IMR-90 (cell line): ENCODE data around the gene PYDC2. TPM values are rescaled to one million over a fixed set of nuclear protein-coding genes. Genes with fewer than 3 reads are reported as not detected.

Source experiments
- ATAC-seq: fragments of 200-7000 bp; cut with Tn5 transposase; 2 replicates; pipeline ENCODE4 v1.9.1; 2020; ENCODE audit warnings: low read depth, mild to moderate bottlenecking, moderate library complexity
- BruUV-seq: library from RNA; stranded (reverse); fragments of 400-500 nt; replicated peaks from 2 replicates; lab custom pipeline; 2021; lab: Mats Ljungman, UMichigan
- CTCF ChIA-PET: fragments of 300-600 bp; formaldehyde crosslinking; extraction: SDS; loops from one replicate; lab custom pipeline; 2021; ENCODE audit warnings: antibody characterized with exemption; lab: Yijun Ruan, JAX
- POLR2A ChIA-PET: fragments of 300-600 bp; sonication (Branson Sonifier 250); formaldehyde crosslinking; loops from one replicate; lab custom pipeline; 2022; ENCODE audit warnings: antibody characterized with exemption; ENCODE audit not compliant: unreplicated experiment; lab: Charles Lee
- DNase-seq: peaks from one replicate; pipeline ENCODE4 v3.0.0; 2013
- H2AFZ ChIP-seq: replicated peaks from 2 replicates; pipeline ENCODE3; 2013; ENCODE audit warnings: low read length, mild to moderate bottlenecking; ENCODE audit not compliant: poor library complexity
- H2AK5ac ChIP-seq: 2 replicates; pipeline ENCODE4 v1.6.1; 2013; ENCODE audit warnings: low read depth, low read length, inconsistent platforms
- H2AK9ac ChIP-seq: replicated peaks from 2 replicates; pipeline ENCODE3; 2013; ENCODE audit warnings: mild to moderate bottlenecking, low read depth, low read length, moderate library complexity; ENCODE audit not compliant: poor library complexity
- H2BK120ac ChIP-seq: 2 replicates; pipeline ENCODE4 v1.6.1; 2013; ENCODE audit warnings: low read depth, low read length, inconsistent platforms
- H2BK15ac ChIP-seq: 3 replicates; pipeline ENCODE4 v1.6.1; 2013; ENCODE audit warnings: low read depth, low read length, inconsistent platforms
- H2BK20ac ChIP-seq: 2 replicates; pipeline ENCODE4 v1.6.1; 2013; ENCODE audit warnings: low read depth, mild to moderate bottlenecking, inconsistent platforms, low read length, moderate library complexity
- H2BK5ac ChIP-seq: 2 replicates; pipeline ENCODE4 v1.6.1; 2013; ENCODE audit warnings: mild to moderate bottlenecking, low read depth, low read length, inconsistent platforms; ENCODE audit not compliant: poor library complexity, severe bottlenecking
- H3K14ac ChIP-seq: replicated peaks from 2 replicates; pipeline ENCODE4 v1.6.1; 2013; ENCODE audit warnings: low read depth, low read length, inconsistent platforms
- H3K18ac ChIP-seq: 2 replicates; pipeline ENCODE4 v1.6.1; 2013; ENCODE audit warnings: low read depth, low read length, control low read depth
- H3K23ac ChIP-seq: 2 replicates; pipeline ENCODE4 v1.6.1; 2013; ENCODE audit warnings: low read depth, low read length, inconsistent platforms
- H3K27ac ChIP-seq: 2 replicates; pipeline ENCODE4 v1.5.1; 2013; ENCODE audit warnings: mild to moderate bottlenecking, control low read depth, low read length; ENCODE audit not compliant: insufficient read depth
- H3K27me3 ChIP-seq: 2 replicates; pipeline ENCODE4 v1.6.1; 2013; ENCODE audit warnings: low read length; ENCODE audit not compliant: control insufficient read depth, insufficient read depth
- H3K36me3 ChIP-seq: 2 replicates; pipeline ENCODE4 v1.6.1; 2013; ENCODE audit warnings: low read length, mixed read lengths; ENCODE audit not compliant: control insufficient read depth, insufficient read depth
- H3K4ac ChIP-seq: 2 replicates; pipeline ENCODE4 v1.6.1; 2013; ENCODE audit warnings: low read depth, low read length, inconsistent platforms
- H3K4me1 ChIP-seq: 2 replicates; pipeline ENCODE4 v1.6.1; 2013; ENCODE audit warnings: low read length, mixed read lengths; ENCODE audit not compliant: control insufficient read depth, insufficient read depth
- H3K4me2 ChIP-seq: 2 replicates; pipeline ENCODE4 v1.6.1; 2013; ENCODE audit warnings: low read depth, mild to moderate bottlenecking, control low read depth, low read length, moderate library complexity
- H3K4me3 ChIP-seq: 2 replicates; pipeline ENCODE4 v1.5.1; 2013; ENCODE audit warnings: low read depth, mild to moderate bottlenecking, control low read depth, low read length, moderate library complexity; ENCODE audit not compliant: insufficient read depth
- H3K56ac ChIP-seq: 2 replicates; pipeline ENCODE4 v1.6.1; 2013; ENCODE audit warnings: low read length, inconsistent platforms; ENCODE audit not compliant: insufficient read depth; ENCODE audit errors: extremely low read depth
- H3K79me1 ChIP-seq, 2 experiments: 2 replicates each; pipeline ENCODE4 v1.6.1; 2013; ENCODE audit warnings: low read length in 2 of 2, inconsistent platforms in 1 of 2, low read depth in 1 of 2
- H3K9ac ChIP-seq: 2 replicates; pipeline ENCODE4 v1.6.1; 2013; ENCODE audit warnings: low read depth, low read length, control low read depth
- H3K9me1 ChIP-seq: 2 replicates; pipeline ENCODE4 v1.6.1; 2013; ENCODE audit warnings: low read length, inconsistent platforms; ENCODE audit not compliant: insufficient read depth
- H3K9me3 ChIP-seq: 2 replicates; pipeline ENCODE4 v1.6.1; 2013; ENCODE audit warnings: low read length; ENCODE audit not compliant: control insufficient read depth, insufficient read depth
- H4K20me1 ChIP-seq: 2 replicates; pipeline ENCODE4 v1.6.1; 2013; ENCODE audit warnings: low read length, inconsistent platforms; ENCODE audit not compliant: insufficient read depth
- H4K5ac ChIP-seq: 2 replicates; pipeline ENCODE4 v1.6.1; 2013; ENCODE audit warnings: mild to moderate bottlenecking, low read depth, low read length, control low read depth
- H4K8ac ChIP-seq, 2 experiments: 2 replicates each; pipeline ENCODE4 v1.6.1; 2013; ENCODE audit warnings: low read depth in 2 of 2, low read length in 2 of 2, control low read depth in 1 of 2, inconsistent platforms in 1 of 2
- H4K91ac ChIP-seq: 2 replicates; pipeline ENCODE4 v1.6.1; 2013; ENCODE audit warnings: low read depth, low read length, inconsistent platforms; ENCODE audit not compliant: insufficient read depth
- MAFK ChIP-seq: IDR thresholded peaks from 2 replicates; pipeline ENCODE4 v1.6.1; 2012; ENCODE audit warnings: low read depth, low read length, improper control_type of control experiment
- NFE2L2 ChIP-seq: fragments of 150-350 bp; IDR thresholded peaks from 2 replicates; pipeline ENCODE4 v1.6.1; 2016; ENCODE audit warnings: low read depth, mild to moderate bottlenecking, low read length
- WGBS, 2 experiments: methylation state at CpG; one replicate each; pipeline versions ENCODE4 v1.1.5 to v1.1.7; 2013; ENCODE audit warnings: missing lambda C conversion rate in 2 of 2; ENCODE audit not compliant: insufficient read length in 1 of 2; ENCODE audit errors: extremely low coverage in 2 of 2; 5-methylcytosine and 5-hydroxymethylcytosine counted together
- dilution Hi-C: fragments of 300-500 bp; cut with HindIII; formaldehyde crosslinking; loops from one replicate; pipeline ENCODE4 v1.14.3; 2018; ENCODE audit warnings: low sequenced_read_pairs; ENCODE audit not compliant: unreplicated experiment
- in situ Hi-C: fragments of 300-500 bp; cut with MboI; formaldehyde crosslinking; loops from 3 replicates; pipeline ENCODE4 v1.14.3; 2019; ENCODE audit warnings: low sequenced_read_pairs, inconsistent platforms, mixed read lengths
- intact Hi-C: fragments of 100-400 bp; cut with micrococcal nuclease; formaldehyde crosslinking; loops from 2 replicates; pipeline ENCODE4 v1.10.0; 2022
- polyA plus RNA-seq, 3 experiments: library from polyadenylated mRNA; depleted of rRNA; stranded (reverse); fragments of >200 nt; gene quantifications; 2 replicates each; pipeline ENCODE4 v1.2.3, GENCODE V29; 2012; ENCODE audit warnings: low replicate concordance in 1 of 3
- total RNA-seq: library from RNA; depleted of rRNA; stranded (reverse); fragments of >200 nt; gene quantifications from 2 replicates; pipeline ENCODE4 v1.2.3, GENCODE V29; 2012

PYDC2 gene
- total and polyA plus RNA-seq, 2 of the 4 experiments (the other 2 are of a cell fraction): not detected

DNA sequence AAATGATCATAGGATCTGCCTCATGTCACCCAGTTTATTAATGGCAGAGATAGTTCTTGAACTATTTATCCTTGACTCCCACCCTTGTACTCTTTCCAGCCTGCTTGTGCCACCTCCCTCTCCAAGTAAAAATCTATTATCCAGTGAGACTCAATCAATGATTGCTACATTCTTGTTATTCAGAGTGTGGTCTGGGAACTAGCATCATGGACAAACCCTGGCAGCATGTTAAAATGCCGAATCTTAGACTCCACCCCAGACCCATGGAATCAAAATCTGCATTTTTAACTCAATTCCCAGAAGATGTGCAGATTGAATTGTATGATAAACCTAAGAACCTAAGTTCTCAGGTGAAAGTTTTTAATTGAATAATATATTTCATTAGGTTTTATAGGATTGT, 34.7 kb upstream of the PYDC2 start:
- Histone ChIP-seq H4K8ac (no peak overlapping the region), H3K4me1 (no peaks in the 10 kb centered on the region), H4K91ac (no peak overlapping the region), H3K9me3 (no peaks in the 10 kb centered on the region), H3K9me1 (no peaks in the 10 kb centered on the region), H2AFZ (no peak overlapping the region), H3K23ac (no peak overlapping the region), H3K4ac (no peak overlapping the region), H3K56ac (no peak overlapping the region), H2BK5ac (no peak overlapping the region), H3K36me3 (no peaks in the 10 kb centered on the region), H4K20me1 (no peaks in the 10 kb centered on the region), H3K9ac (no peak overlapping the region), H4K5ac (no peak overlapping the region), H3K4me2 (no peak overlapping the region), H2BK120ac (no peak overlapping the region), H2AK5ac (no peak overlapping the region), H2BK20ac (no peak overlapping the region), H3K14ac (no peak overlapping the region), H2BK15ac (no peak overlapping the region), H3K18ac (no peak overlapping the region), H3K27me3 (no peaks in the 10 kb centered on the region; the same call in 1 of the 2 replicates), H3K79me1 (no peaks in the 10 kb centered on the region), H3K4me3 (no peak overlapping the region), H2AK9ac (no peak overlapping the region), H3K27ac (no peak overlapping the region)
- no TSS peak for BruUV-seq
- ATAC-seq (no peak), DNase-seq (no peak)
- no CpG with 5 or more reads among the region's 1 CpG for WGBS, 2 experiments
- ChIA-PET CTCF (no interaction called here), POLR2A (no interaction called here)
- dilution Hi-C loops (no loop called here), intact Hi-C loops (no loop called here), in situ Hi-C loops (no loop called here)
- TF ChIP-seq NFE2L2 (no peak), MAFK (no peak)
